Transverse colon (tissue), 4 donors: ENCODE data around the gene RERE. TPM values are rescaled to one million over a fixed set of nuclear protein-coding genes. Genes with fewer than 3 reads are reported as not detected.

Source experiments
- DNase-seq: peaks from one replicate; pipeline ENCODE4 v3.0.0-alpha.2; 2019
- H3K27ac ChIP-seq, 4 donors: fragments of 200-600 bp; sonication (generic); 2 replicates each; pipeline ENCODE4 v1.5.1; 2016 to 2018; ENCODE audit warnings: inconsistent platforms in 4 of 4
- H3K27me3 ChIP-seq: fragments of 200-600 bp; sonication (generic); 2 replicates; pipeline ENCODE4 v1.5.1; 2017; ENCODE audit warnings: inconsistent platforms
- H3K36me3 ChIP-seq, 4 donors: fragments of 200-600 bp; sonication (generic); 2 replicates each; pipeline ENCODE4 v1.5.1; 2017 to 2019; ENCODE audit warnings: inconsistent platforms in 4 of 4
- H3K4me1 ChIP-seq, 4 donors: fragments of 200-600 bp; sonication (generic); 2 replicates each; pipeline ENCODE4 v1.5.1; 2017 to 2020; ENCODE audit warnings: inconsistent platforms in 4 of 4
- H3K4me3 ChIP-seq, 4 donors: fragments of 200-600 bp; sonication (generic); 1 replicate in 1 of 4; 2 replicates in 3 of 4; pipeline versions ENCODE4 v1.5.1 to v1.6.1; 2017 to 2019; ENCODE audit warnings: inconsistent platforms in 4 of 4
- H3K9me3 ChIP-seq, 2 donors: fragments of 200-600 bp; sonication (generic); 2 replicates each; pipeline ENCODE4 v1.5.1; 2017 to 2019; ENCODE audit warnings: inconsistent platforms in 2 of 2
- CTCF ChIP-seq, 5 experiments: fragments of 200-600 bp in 3 of 5; fragments of 450-650 bp in 2 of 5; sonication (generic) in 3 of 5; IDR thresholded peaks; 1 replicate in 2 of 5; 2 replicates in 3 of 5; pipeline ENCODE4 v1.5.1; 2016 to 2017; ENCODE audit warnings: antibody characterized with exemption in 5 of 5, inconsistent platforms in 3 of 5, mild to moderate bottlenecking in 2 of 5, moderate library complexity in 1 of 5
- EP300 ChIP-seq: sonication (generic); formaldehyde crosslinking; IDR thresholded peaks from one replicate; pipeline ENCODE4 v1.6.1; 2017; ENCODE audit warnings: antibody characterized with exemption, low read depth
- POLR2A ChIP-seq: fragments of 450-650 bp; IDR thresholded peaks from one replicate; pipeline ENCODE4 v1.6.1; 2016; ENCODE audit warnings: antibody characterized with exemption, mild to moderate bottlenecking, moderate library complexity
- POLR2AphosphoS5 ChIP-seq, 3 donors: sonication (generic); formaldehyde crosslinking; IDR thresholded peaks; one replicate each; pipeline ENCODE4 v1.6.1; 2016; ENCODE audit warnings: antibody characterized with exemption in 3 of 3
- WGBS, 2 donors: methylation state at CpG; one replicate each; pipeline ENCODE4 v1.1.5; 2018; ENCODE audit warnings: low coverage in 1 of 2; 5-methylcytosine and 5-hydroxymethylcytosine counted together
- in situ Hi-C, 4 donors: fragments of 200-750 bp; cut with MboI; loops; one replicate each; pipeline versions ENCODE4 v1.15.0 to v1.15.1; 2017; ENCODE audit warnings: low sequenced_read_pairs in 3 of 4, low pct_ligation_motif_present in 1 of 4, low pct_unique_long_range_greater_than_20kb in 1 of 4
- intact Hi-C: fragments of 100-400 bp; cut with DNase I; formaldehyde crosslinking; loops from one replicate; pipeline ENCODE4 v1.15.1; 2023; ENCODE audit warnings: low total_unique reads
- total RNA-seq, 4 donors: library from RNA; depleted of rRNA; stranded (reverse); fragments of >200 nt; gene quantifications; one replicate each; pipeline ENCODE4 v1.1.0, GENCODE V29; 2016

The RERE gene
- total RNA-seq, 4 donors from 2014 or later = 80.3 to 657 (median 105) TPM

GRCh38 chr1:8706995-8707396, 110.4 kb downstream of the RERE start:
- Histone ChIP-seq H3K36me3 (no peaks in the 10 kb centered on the region), H3K9me3 (no peaks in the 10 kb centered on the region), H3K27me3 (no peaks in the 10 kb centered on the region), H3K4me3 (no peak overlapping the region), H3K27ac (peak overlapping the region in 3 of 4 donors; percentile 7 to 35 (median 16)), H3K4me1 (peaks cover 3 to 52% (median 21%) of the 10 kb centered on the region in 4 donors)
- DNase-seq = no peak
- in situ Hi-C loops (no loop called here), intact Hi-C loops (no loop called here)
- WGBS, 2 donors = 60 to 66% methylated on average over 3 of the region's 3 CpGs
- TF ChIP-seq EP300 = no peak
- TF ChIP-seq POLR2AphosphoS5 (IDR thresholded peaks at IDR 0.05) = no peak
- TF ChIP-seq POLR2A = no peak
- TF ChIP-seq CTCF (IDR thresholded peaks at IDR 0.05) = no peak

- in situ Hi-C loops = no loop called here
- intact Hi-C loops = no loop called here
- TF ChIP-seq CTCF (IDR thresholded peaks at IDR 0.05) (no peak), EP300 (no peak), POLR2AphosphoS5 (IDR thresholded peaks at IDR 0.05) (no peak), POLR2A (no peak)
- Histone ChIP-seq H3K36me3 (no peaks in the 10 kb centered on the region), H3K9me3 (no peaks in the 10 kb centered on the region), H3K27ac (peak overlapping the region; percentile 1 to 35 (median 10)), H3K4me3 (no peak overlapping the region), H3K27me3 (no peaks in the 10 kb centered on the region), H3K4me1 (peaks cover 3 to 52% (median 22%) of the 10 kb centered on the region in 4 donors)
- DNase-seq = no peak
- WGBS, 2 donors = 57% methylated on average over 1 of the region's 1 CpG; no CpG with 5 or more reads in 1 of the 2 donors
These were observed 111.1 kb downstream of the RERE start for GRCh38 chr1:8706291-8706690.

GRCh38 chr1:8704866-8705506, 112.5 kb downstream of the RERE start:
- TF ChIP-seq POLR2A (no peak), CTCF (IDR thresholded peaks at IDR 0.05) (no peak), POLR2AphosphoS5 (IDR thresholded peaks at IDR 0.05) (no peak)
- intact Hi-C loops (no loop called here), in situ Hi-C loops (no loop called here)
- H3K4me3 ChIP-seq = no peak overlapping the region
- H3K27ac ChIP-seq = peak overlapping the region in 2 of 4 donors; percentile 9 to 95
- 58 to 68% methylated on average over 2 of the region's 2 CpGs for WGBS, 2 donors
- DNase-seq = no peak
- H3K4me1 ChIP-seq = peaks cover 12 to 64% (median 32%) of the 10 kb centered on the region in 4 donors
- no peaks in the 10 kb centered on the region for H3K36me3 ChIP-seq
- H3K9me3 ChIP-seq = no peaks in the 10 kb centered on the region
- no peaks in the 10 kb centered on the region for H3K27me3 ChIP-seq

GRCh38 chr1:8702850-8703810, 114.3 kb downstream of the RERE start:
- peak overlapping the region; percentile 94 to 98 (median 96) for H3K27ac ChIP-seq
- in situ Hi-C loops = no loop called here
- TF ChIP-seq POLR2A (peak; percentile 45), CTCF (IDR thresholded peaks at IDR 0.05) (peak in 3 of 5 experiments; percentile 7 to 44 (median 27)), EP300 (no peak), POLR2AphosphoS5 (IDR thresholded peaks at IDR 0.05) (peak; percentile 79 to 85 (median 83))
- no peaks in the 10 kb centered on the region for H3K9me3 ChIP-seq
- DNase-seq = peak; percentile 93
- H3K4me3 ChIP-seq = peak overlapping the region; percentile 60 to 90 (median 72)
- H3K36me3 ChIP-seq = no peaks in the 10 kb centered on the region
- intact Hi-C loops = loop anchor here (1.0 kb wide), 1 partner anchor 31 kb away; no protein-coding TSS in a partner anchor
- H3K4me1 ChIP-seq = peaks cover 12 to 71% (median 33%) of the 10 kb centered on the region in 4 donors
- 1 to 4% methylated on average over 3 to 81 of the region's 88 CpGs for WGBS, 2 donors
- no peaks in the 10 kb centered on the region for H3K27me3 ChIP-seq
